Activated CD8-positive, alpha-beta memory T cell treated with anti-CD3 and anti-CD28 coated beads for 48 hours (primary cell): ENCODE measurements around the gene VTI1B.
"Not testable (repeated sequence)": the region's sequence is repeated elsewhere in the genome, so short reads cannot be mapped to it uniquely, and the experiment has no call there.

ENCODE experiments used
- DNase-seq, 3 experiments: peaks; one replicate each; pipeline ENCODE4 v3.0.0-alpha.2; 2020; ENCODE audit warnings: low read depth in 2 of 3, low spot score in 2 of 3

The VTI1B gene

GRCh38 chr14:67633451-67634147, 40.8 kb downstream of the VTI1B start:
- no peak for DNase-seq

GRCh38 chr14:67630938-67631337, 43.5 kb downstream of the VTI1B start:
- DNase-seq = no peak

DNA sequence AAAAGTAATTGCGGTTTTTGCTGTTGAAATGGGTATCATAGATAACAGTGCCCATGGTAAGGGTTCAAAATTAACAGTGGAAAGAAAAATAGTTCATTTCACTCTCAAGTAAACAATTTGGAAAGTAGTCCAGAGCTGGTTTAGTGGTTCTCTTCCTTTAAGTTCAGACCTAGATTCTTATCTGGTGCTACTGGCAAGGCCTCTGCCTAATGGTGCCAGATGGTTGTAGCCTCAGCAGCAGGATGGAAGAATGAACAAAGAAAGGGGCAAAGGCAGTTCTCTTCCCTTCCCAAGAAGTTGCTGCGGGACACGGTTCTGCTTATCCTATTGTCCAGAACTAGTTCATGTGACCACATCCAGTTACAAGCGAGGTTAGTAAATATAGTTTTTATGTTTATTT, 44.2 kb downstream of the VTI1B start:
- no peak for DNase-seq

- no peak for DNase-seq
These were observed 46.9 kb downstream of the VTI1B start for GRCh38 chr14:67627519-67627918.

GRCh38 chr14:67626131-67626530, 48.3 kb downstream of the VTI1B start:
- DNase-seq = not testable (repeated sequence)

- DNase-seq = no peak
These were observed 51.3 kb downstream of the VTI1B start for GRCh38 chr14:67623114-67623513.

GRCh38 chr14:67622675-67623074, 51.8 kb downstream of the VTI1B start:
- no peak for DNase-seq

GRCh38 chr14:67620217-67620785, 54.1 kb downstream of the VTI1B start:
- DNase-seq = no peak

DNA sequence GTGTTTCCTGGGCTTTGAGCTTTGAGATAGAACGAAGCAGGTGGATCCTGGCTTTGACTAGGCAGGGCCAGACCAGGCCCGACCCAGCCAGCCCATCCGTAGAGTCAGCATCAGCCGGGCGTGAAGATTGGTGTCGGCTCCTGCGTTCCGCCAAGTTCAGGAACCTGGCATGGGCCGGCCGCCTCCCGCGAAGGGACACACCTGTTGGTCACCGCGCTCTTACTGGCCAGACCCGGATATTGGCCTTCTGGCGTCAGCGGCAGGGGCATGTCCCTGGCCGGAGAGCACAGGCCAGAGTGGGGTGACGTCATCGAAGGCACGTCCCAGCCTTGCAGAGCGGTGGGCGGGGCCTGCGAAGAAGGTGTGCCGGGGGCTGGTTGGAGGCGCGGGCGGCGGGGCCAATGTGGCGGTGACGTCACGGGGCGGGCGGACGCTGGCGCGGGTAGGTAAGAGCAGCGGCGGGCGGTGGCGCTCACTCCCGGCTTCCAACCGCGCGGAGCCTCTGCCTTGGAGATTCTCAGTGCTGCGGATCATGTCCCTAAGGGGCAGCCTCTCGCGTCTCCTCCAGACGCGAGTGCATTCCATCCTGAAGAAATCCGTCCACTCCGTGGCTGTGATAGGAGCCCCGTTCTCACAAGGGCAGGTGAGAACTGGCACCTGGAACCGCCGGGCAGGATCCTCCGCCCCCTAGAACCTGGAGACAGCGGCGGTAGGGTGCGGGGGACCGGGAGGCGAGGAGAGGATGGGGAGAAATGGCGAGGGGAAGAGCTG, 54.8 kb downstream of the VTI1B start, which contains the start of gene ARG2:
Gene ARG2 (plus strand): TSS at position 475 of the 771 bp plus-strand sequence. CDS start 58 bp downstream, at position 533.
- peak; percentile 89 to 91 (median 90) for DNase-seq

DNA sequence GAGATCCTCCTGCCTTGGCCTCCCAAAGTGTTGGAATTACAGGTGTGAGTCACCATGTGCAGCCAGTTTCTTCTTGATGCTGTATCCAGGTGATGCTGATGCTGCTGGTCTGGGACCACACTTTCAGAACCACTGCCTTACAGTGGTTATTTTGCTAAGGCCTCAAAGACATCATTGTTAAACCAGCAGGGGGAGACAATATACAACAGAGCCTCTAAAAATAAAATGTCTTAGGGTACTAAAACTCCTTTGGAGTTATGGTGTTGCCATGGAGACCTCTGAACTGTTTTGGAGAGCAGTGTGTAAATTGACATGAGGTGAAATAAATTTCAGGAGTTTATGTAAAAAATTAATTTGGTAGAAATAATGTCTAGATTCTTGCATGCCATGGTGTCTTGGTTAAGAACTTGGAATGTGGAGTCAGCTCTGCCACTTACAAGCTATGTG, 55.8 kb downstream of the VTI1B start:
- DNase-seq = no peak

GRCh38 chr14:67610491-67610890, 63.9 kb downstream of the VTI1B start:
- DNase-seq = no peak

- DNase-seq = no peak
These were observed 64.7 kb downstream of the VTI1B start for GRCh38 chr14:67609642-67610310.

DNA sequence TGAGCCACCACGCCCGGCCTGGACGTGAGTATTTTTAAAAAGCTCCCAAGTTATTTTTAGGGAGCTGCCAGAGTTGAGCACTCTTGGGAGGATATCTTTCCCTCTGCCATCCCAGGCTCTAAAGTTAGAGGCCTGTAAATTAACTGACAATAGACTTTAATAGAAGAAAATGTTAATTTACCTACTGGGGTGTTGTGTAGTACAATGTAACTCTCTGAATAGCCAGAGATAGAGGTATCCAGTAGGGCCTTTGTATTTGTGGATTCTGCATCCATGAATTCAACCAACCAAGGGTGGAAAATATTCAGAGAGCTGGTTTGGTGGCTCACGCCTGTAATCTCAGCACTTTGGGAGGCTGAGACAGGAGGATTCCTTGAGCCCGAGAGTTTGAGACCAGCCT, 66.8 kb downstream of the VTI1B start:
- no peak for DNase-seq

GRCh38 chr14:67602995-67603545, 71.4 kb downstream of the VTI1B start:
- no peak for DNase-seq

DNA sequence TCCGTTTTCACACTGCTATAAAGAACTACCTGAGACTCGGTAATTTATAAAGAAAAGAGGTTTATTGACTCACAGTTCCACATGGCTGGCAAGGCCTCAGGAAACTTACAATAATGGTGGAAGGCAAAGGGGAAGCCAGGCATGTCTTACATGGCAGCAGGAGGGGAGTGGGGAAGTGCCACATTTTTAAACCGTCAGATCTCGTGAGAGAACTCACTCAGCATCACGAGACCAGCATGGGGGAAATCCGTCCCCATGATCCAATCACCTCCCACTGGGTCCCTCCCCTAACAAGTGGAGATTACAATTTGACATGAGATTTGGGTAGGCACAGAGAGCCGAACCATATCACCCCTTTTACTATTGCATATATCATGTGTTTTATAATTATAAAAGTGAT, 72.4 kb downstream of the VTI1B start:
- no peak for DNase-seq

- DNase-seq = not testable (repeated sequence)
These were observed 73.9 kb downstream of the VTI1B start for GRCh38 chr14:67600562-67600974.

DNA sequence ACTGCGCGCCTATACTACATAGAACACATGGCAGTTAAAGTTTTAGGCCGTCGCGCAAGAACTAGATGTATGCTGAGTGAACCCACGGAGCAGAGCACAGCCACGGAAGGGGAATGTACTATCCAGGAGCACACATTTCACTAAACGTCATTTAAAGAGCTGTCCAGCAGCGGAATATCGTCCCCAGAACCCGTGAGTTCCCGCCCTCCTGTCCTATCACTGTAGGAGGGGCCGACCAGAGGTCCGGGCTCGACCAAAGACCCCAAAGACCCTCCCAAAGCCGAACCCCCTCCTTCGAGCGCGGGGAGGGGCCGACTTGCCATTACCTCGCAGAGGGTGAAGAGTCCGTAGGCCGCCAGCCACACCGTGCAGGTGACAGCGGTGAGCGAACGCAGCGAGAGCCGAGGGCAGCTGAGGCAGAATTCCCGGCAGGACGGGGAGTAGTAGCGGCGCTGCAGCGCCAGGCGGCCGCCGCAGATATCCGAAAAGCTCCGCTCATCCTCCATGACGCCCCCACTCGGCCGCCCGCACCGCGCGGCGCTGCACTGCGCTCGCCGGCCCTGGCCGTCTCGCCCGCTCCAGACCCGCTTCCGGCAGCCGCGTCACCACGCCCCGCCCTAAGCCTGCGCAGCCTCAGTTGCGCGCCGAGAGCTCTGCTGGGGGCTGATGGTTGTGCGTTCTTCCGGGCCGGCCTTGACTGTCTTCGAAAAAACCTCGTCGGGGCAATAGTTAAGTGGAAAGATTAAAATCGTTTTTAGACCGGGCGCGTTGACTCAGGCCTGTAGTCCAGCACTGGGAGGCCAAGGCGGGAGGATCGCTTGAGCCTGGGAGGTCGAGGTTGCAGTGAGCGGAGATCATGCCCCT, 74.5 kb downstream of the VTI1B start, which contains the start of gene PIGH:
Gene PIGH (minus strand): TSS at position 571 of the 864 bp plus-strand sequence. CDS start 65 bp downstream, at position 506.
- peak; percentile 82 to 87 (median 83) for DNase-seq
